GM12878 (cell line): ENCODE results near the gene CIRBP.

Experiments
- EP300 ChIP-seq, 2 experiments: fragments of 150-350 bp in 1 of 2; IDR thresholded peaks; 2 replicates each; pipeline ENCODE4 v1.6.1; 2011 to 2012; ENCODE audit warnings: low read depth in 2 of 2, low read length in 2 of 2, borderline replicate concordance in 1 of 2, improper control_type of control experiment in 1 of 2, inconsistent platforms in 1 of 2; ENCODE audit not compliant: control insufficient read depth in 1 of 2
- IKZF1 ChIP-seq: fragments of 450-650 bp; conservative IDR thresholded peaks from 2 replicates; pipeline ENCODE4 v1.6.1; 2017; ENCODE audit warnings: antibody characterized with exemption, mild to moderate bottlenecking
- POLR2AphosphoS5 ChIP-seq: IDR thresholded peaks from 2 replicates; pipeline ENCODE4 v1.6.1; 2011; ENCODE audit warnings: mild to moderate bottlenecking, low read length, inconsistent platforms
- TF ChIP-seq, protein P1 (sequence below), 3 experiments: IDR thresholded peaks in 2 of 3; conservative IDR thresholded peaks in 1 of 3; 2 replicates each; pipeline ENCODE4 v1.5.1; 2011; ENCODE audit warnings: low read depth in 3 of 3, low read length in 3 of 3, mild to moderate bottlenecking in 3 of 3, control low read depth in 2 of 3, moderate library complexity in 2 of 3, inconsistent platforms in 1 of 3, mixed read lengths in 1 of 3; ENCODE audit not compliant: control insufficient read depth in 2 of 3, insufficient read depth in 1 of 3; ENCODE audit errors: extremely low read depth in 1 of 3

DNA sequence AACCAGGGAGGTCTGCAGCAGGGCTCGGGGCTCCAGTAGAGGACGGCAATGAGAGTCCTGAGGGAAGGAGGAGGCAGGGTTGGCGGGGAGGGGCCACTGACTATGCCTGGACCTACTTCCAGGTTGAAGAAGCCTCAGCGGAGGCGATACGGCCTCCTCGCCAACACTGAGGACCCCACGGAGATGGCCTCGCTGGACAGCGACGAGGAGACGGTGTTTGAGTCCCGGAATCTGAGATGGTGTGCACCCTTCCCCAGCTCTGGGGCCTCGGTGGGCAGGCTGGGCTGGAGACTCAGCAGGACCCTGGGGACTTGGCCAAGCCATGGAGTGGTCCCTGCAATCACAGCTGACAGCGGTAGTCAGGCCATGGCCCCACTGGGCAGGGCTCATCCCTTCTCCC is 7.9 kb downstream of the CIRBP start:
- TF ChIP-seq, protein P1, sequence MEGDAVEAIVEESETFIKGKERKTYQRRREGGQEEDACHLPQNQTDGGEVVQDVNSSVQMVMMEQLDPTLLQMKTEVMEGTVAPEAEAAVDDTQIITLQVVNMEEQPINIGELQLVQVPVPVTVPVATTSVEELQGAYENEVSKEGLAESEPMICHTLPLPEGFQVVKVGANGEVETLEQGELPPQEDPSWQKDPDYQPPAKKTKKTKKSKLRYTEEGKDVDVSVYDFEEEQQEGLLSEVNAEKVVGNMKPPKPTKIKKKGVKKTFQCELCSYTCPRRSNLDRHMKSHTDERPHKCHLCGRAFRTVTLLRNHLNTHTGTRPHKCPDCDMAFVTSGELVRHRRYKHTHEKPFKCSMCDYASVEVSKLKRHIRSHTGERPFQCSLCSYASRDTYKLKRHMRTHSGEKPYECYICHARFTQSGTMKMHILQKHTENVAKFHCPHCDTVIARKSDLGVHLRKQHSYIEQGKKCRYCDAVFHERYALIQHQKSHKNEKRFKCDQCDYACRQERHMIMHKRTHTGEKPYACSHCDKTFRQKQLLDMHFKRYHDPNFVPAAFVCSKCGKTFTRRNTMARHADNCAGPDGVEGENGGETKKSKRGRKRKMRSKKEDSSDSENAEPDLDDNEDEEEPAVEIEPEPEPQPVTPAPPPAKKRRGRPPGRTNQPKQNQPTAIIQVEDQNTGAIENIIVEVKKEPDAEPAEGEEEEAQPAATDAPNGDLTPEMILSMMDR (IDR thresholded peaks at IDR 0.05 in 2 of 3, conservative IDR thresholded peaks at IDR 0.05 in 1 of 3; ENCODE audit: control insufficient read depth in 2 of 3, extremely low read depth in 1 of 3, insufficient read depth in 1 of 3, low read depth in 3 of 3, low read length in 3 of 3), result no peak
- TF ChIP-seq EP300 (IDR thresholded peaks at IDR 0.05; ENCODE audit: borderline replicate concordance in 1 of 2, control insufficient read depth in 1 of 2, low read depth in 2 of 2, low read length in 2 of 2), result no peak
- no peak for TF ChIP-seq POLR2AphosphoS5
- no peak for TF ChIP-seq IKZF1
